ENCODE data around the gene RNF113B. TPM values are rescaled to one million over a fixed set of nuclear protein-coding genes. Genes with fewer than 3 reads are reported as not detected.

The RNF113B gene
- total RNA-seq, 1 donor from 2014 or later: not detected

DNA sequence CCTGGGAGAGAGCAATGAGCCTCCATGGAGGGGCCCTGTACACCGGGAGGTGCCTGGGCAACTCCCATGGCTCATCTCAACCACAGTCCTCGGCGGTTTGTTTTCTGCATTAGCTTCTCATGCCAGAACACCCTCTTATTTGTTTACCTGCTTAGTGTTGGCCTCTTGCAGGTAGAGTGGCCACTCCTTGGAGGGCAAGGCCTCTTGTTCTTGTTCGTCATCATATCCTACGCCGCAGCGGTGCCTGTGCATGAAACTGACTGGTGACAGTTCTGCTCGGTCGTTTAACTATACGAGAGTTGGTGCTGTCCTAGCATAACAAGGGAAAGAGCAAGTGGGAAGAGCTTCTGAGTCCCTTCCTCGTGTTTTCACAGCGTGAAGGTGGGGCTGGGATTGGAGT, 40.5 kb upstream of the RNF113B start:
- Mint-ChIP-seq H3K4me3 (ENCODE audit: unreplicated experiment) (no peak overlapping the region), H3K4me1 (ENCODE audit: low read depth) (peaks cover 93% of the 10 kb centered on the region), H3K27ac (ENCODE audit: unreplicated experiment) (peak overlapping the region; percentile 77), H3K36me3 (ENCODE audit: low read depth) (peaks cover 12% of the 10 kb centered on the region), H3K9me3 (ENCODE audit: low read depth) (no peaks in the 10 kb centered on the region), H3K27me3 (ENCODE audit: low read depth) (no peaks in the 10 kb centered on the region)
- no peak for DNase-seq (ENCODE audit: low spot score)
- TF ChIP-seq, protein P1, sequence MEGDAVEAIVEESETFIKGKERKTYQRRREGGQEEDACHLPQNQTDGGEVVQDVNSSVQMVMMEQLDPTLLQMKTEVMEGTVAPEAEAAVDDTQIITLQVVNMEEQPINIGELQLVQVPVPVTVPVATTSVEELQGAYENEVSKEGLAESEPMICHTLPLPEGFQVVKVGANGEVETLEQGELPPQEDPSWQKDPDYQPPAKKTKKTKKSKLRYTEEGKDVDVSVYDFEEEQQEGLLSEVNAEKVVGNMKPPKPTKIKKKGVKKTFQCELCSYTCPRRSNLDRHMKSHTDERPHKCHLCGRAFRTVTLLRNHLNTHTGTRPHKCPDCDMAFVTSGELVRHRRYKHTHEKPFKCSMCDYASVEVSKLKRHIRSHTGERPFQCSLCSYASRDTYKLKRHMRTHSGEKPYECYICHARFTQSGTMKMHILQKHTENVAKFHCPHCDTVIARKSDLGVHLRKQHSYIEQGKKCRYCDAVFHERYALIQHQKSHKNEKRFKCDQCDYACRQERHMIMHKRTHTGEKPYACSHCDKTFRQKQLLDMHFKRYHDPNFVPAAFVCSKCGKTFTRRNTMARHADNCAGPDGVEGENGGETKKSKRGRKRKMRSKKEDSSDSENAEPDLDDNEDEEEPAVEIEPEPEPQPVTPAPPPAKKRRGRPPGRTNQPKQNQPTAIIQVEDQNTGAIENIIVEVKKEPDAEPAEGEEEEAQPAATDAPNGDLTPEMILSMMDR (IDR thresholded peaks at IDR 0.05): no peak

DNA sequence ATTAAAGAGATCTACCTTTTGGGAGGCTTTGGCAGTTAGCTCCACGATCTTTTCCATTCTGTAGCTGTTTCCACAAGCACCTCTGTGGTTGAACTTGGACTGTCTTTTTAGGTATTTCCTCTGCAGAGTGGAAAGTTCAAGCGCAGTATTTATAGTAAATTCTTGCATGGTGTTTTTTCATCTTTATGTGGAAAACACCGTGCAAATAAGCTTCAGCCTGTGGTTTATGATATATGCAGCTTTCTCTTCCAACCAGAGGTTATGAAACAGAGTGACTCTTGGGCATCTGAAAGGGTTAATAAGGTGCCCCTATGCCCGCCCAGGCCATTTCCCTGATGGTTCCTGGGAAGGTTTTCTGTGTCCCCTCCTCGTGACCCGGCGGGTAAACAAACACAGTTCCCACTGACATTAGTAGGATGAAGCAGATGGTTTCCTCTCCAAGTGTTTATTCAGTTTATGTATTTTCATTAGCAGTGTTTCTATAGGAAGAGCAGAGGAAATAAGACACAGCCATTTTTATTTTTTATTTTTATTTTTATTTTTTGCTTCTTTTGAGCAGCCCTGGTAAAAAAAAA, 39.7 kb upstream of the RNF113B start:
- Mint-ChIP-seq H3K36me3 (ENCODE audit: low read depth) (peaks cover 10% of the 10 kb centered on the region), H3K4me3 (ENCODE audit: unreplicated experiment) (no peak overlapping the region), H3K27ac (ENCODE audit: unreplicated experiment) (peak overlapping the region; percentile 95), H3K9me3 (ENCODE audit: low read depth) (no peaks in the 10 kb centered on the region), H3K4me1 (ENCODE audit: low read depth) (peaks cover 91% of the 10 kb centered on the region), H3K27me3 (ENCODE audit: low read depth) (no peaks in the 10 kb centered on the region)
- TF ChIP-seq, protein P1 (IDR thresholded peaks at IDR 0.05): no peak
- no peak for DNase-seq (ENCODE audit: low spot score)

GRCh38 chr13:98216135-98216565, 39.1 kb upstream of the RNF113B start:
- TF ChIP-seq, protein P1 (IDR thresholded peaks at IDR 0.05): no peak
- H3K36me3 Mint-ChIP-seq (ENCODE audit: low read depth): peaks cover 13% of the 10 kb centered on the region
- no peaks in the 10 kb centered on the region for H3K9me3 Mint-ChIP-seq (ENCODE audit: low read depth)
- peak overlapping the region; percentile 95 for H3K27ac Mint-ChIP-seq (ENCODE audit: unreplicated experiment)
- peak overlapping the region; percentile 10 for H3K4me3 Mint-ChIP-seq (ENCODE audit: unreplicated experiment)
- no peaks in the 10 kb centered on the region for H3K27me3 Mint-ChIP-seq (ENCODE audit: low read depth)
- no peak for DNase-seq (ENCODE audit: low spot score)
- H3K4me1 Mint-ChIP-seq (ENCODE audit: low read depth): peaks cover 91% of the 10 kb centered on the region

- peak overlapping the region; percentile 95 for H3K27ac Mint-ChIP-seq (ENCODE audit: unreplicated experiment)
- H3K27me3 Mint-ChIP-seq (ENCODE audit: low read depth): no peaks in the 10 kb centered on the region
- no peak for DNase-seq (ENCODE audit: low spot score)
- peak overlapping the region; percentile 10 for H3K4me3 Mint-ChIP-seq (ENCODE audit: unreplicated experiment)
- H3K9me3 Mint-ChIP-seq (ENCODE audit: low read depth): peaks cover 3% of the 10 kb centered on the region
- TF ChIP-seq, protein P1 (IDR thresholded peaks at IDR 0.05): no peak
- H3K4me1 Mint-ChIP-seq (ENCODE audit: low read depth): peaks cover 91% of the 10 kb centered on the region
- peaks cover 14% of the 10 kb centered on the region for H3K36me3 Mint-ChIP-seq (ENCODE audit: low read depth)
Measured at GRCh38 chr13:98215508-98215907, 38.4 kb upstream of the RNF113B start.

GRCh38 chr13:98214707-98215106, 37.6 kb upstream of the RNF113B start:
- H3K4me3 Mint-ChIP-seq (ENCODE audit: unreplicated experiment): no peak overlapping the region
- H3K27me3 Mint-ChIP-seq (ENCODE audit: low read depth): no peaks in the 10 kb centered on the region
- no peak for DNase-seq (ENCODE audit: low spot score)
- peaks cover 89% of the 10 kb centered on the region for H3K4me1 Mint-ChIP-seq (ENCODE audit: low read depth)
- peaks cover 15% of the 10 kb centered on the region for H3K36me3 Mint-ChIP-seq (ENCODE audit: low read depth)
- TF ChIP-seq, protein P1 (IDR thresholded peaks at IDR 0.05): no peak
- H3K9me3 Mint-ChIP-seq (ENCODE audit: low read depth): peaks cover 3% of the 10 kb centered on the region
- peak overlapping the region; percentile 95 for H3K27ac Mint-ChIP-seq (ENCODE audit: unreplicated experiment)
